Sigmoid colon (tissue), 4 donors: ENCODE results near the gene CHEK1.

Experiments
- POLR2AphosphoS5 ChIP-seq, 4 donors: sonication (generic); formaldehyde crosslinking; IDR thresholded peaks; one replicate each; pipeline ENCODE4 v1.6.1; 2017; ENCODE audit warnings: antibody characterized with exemption in 4 of 4
- TF ChIP-seq, protein P1 (sequence below), 4 experiments: fragments of 450-650 bp in 3 of 4; fragments of 200-600 bp in 1 of 4; IDR thresholded peaks; one replicate each; pipeline ENCODE4 v1.5.1; 2016 to 2019; ENCODE audit warnings: antibody characterized with exemption in 4 of 4, mild to moderate bottlenecking in 3 of 4, moderate library complexity in 2 of 4

- TF ChIP-seq, protein P1, sequence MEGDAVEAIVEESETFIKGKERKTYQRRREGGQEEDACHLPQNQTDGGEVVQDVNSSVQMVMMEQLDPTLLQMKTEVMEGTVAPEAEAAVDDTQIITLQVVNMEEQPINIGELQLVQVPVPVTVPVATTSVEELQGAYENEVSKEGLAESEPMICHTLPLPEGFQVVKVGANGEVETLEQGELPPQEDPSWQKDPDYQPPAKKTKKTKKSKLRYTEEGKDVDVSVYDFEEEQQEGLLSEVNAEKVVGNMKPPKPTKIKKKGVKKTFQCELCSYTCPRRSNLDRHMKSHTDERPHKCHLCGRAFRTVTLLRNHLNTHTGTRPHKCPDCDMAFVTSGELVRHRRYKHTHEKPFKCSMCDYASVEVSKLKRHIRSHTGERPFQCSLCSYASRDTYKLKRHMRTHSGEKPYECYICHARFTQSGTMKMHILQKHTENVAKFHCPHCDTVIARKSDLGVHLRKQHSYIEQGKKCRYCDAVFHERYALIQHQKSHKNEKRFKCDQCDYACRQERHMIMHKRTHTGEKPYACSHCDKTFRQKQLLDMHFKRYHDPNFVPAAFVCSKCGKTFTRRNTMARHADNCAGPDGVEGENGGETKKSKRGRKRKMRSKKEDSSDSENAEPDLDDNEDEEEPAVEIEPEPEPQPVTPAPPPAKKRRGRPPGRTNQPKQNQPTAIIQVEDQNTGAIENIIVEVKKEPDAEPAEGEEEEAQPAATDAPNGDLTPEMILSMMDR (IDR thresholded peaks at IDR 0.05), result no peak
- TF ChIP-seq POLR2AphosphoS5 (IDR thresholded peaks at IDR 0.05), result no peak
Measured at GRCh38 chr11:125688066-125688465, 63.1 kb downstream of the CHEK1 start.
